GM10248 (cell line): ENCODE results near the gene TMEM45B.

Experiments used
- CTCF ChIA-PET: fragments of 300-600 bp; sonication (Branson Sonifier 250); formaldehyde crosslinking; extraction: SDS; loops from one replicate; lab custom pipeline; 2021; ENCODE audit warnings: antibody characterized with exemption; lab: Yijun Ruan, JAX
- POLR2A ChIA-PET: fragments of 350-650 bp; sonication (Branson Sonifier 250); formaldehyde crosslinking; extraction: SDS; loops from one replicate; lab custom pipeline; 2020; ENCODE audit warnings: antibody characterized with exemption; lab: Yijun Ruan, JAX
- DNase-seq: peaks from one replicate; pipeline ENCODE4 v3.0.0; 2012; ENCODE audit errors: extremely low spot score
- CTCF ChIP-seq: IDR thresholded peaks from 2 replicates; pipeline ENCODE4 v1.5.1; 2012; ENCODE audit warnings: mild to moderate bottlenecking, low read depth; ENCODE audit errors: extremely low read depth, missing control alignments, control extremely low read depth

The TMEM45B gene

GRCh38 chr11:129894278-129895125 is 78.9 kb downstream of the TMEM45B start:
- DNase-seq = peak; percentile 25
- no peak for TF ChIP-seq CTCF
- CTCF ChIA-PET = interaction anchor here (1.0 to 1.4 kb wide), 3 partner anchors 10 to 236 kb away, joined by 3 to 5 read pairs (median 3); no protein-coding TSS in a partner anchor

GRCh38 chr11:129895126-129896041 is 79.7 kb downstream of the TMEM45B start, which contains the start of gene NFRKB:
Gene NFRKB, minus strand, starts transcription at chr11:129895578. Its CDS starts 2,729 bp downstream, at chr11:129892849.
- ChIA-PET POLR2A (interaction anchor here (0.6 kb wide), 1 partner anchor 39 kb away, joined by 4 read pairs; no protein-coding TSS in a partner anchor), CTCF (interaction anchor here (1.0 to 1.4 kb wide), 3 partner anchors 9 to 236 kb away, joined by 3 to 5 read pairs (median 3); no protein-coding TSS in a partner anchor)
- DNase-seq = peak; percentile 98
- no peak for TF ChIP-seq CTCF

More at GRCh38 chr11:129894278-129895125, 78.9 kb downstream of the TMEM45B start:
- POLR2A ChIA-PET = no interaction called here

GRCh38 chr11:129896062-129896461 is 80.4 kb downstream of the TMEM45B start:
- ChIA-PET CTCF (no interaction called here), POLR2A (interaction anchor here (0.6 kb wide), 1 partner anchor 40 kb away, joined by 4 read pairs; no protein-coding TSS in a partner anchor)
- DNase-seq = no peak
- TF ChIP-seq CTCF = no peak

GRCh38 chr11:129905402-129905801 is 89.8 kb downstream of the TMEM45B start:
- POLR2A ChIA-PET = no interaction called here
- CTCF ChIA-PET = no interaction called here
- no peak for DNase-seq
- TF ChIP-seq CTCF = no peak
